ENCODE measurements around the gene AP5S1. TPM values are rescaled to one million over a fixed set of nuclear protein-coding genes. Genes with fewer than 3 reads are reported as not detected.

AP5S1 gene
- total and polyA plus RNA-seq, 7 donors: 11.0 to 25.2 (median 12.2) TPM

- Histone ChIP-seq H3K27me3 (ENCODE audit: insufficient read depth in 3 of 3, low read length in 2 of 3) (no peaks in the 10 kb centered on the region), H3K9me3 (no peaks in the 10 kb centered on the region), H3K36me3 (ENCODE audit: insufficient read depth in 1 of 2, low read depth in 1 of 2) (peaks cover 3 to 95% of the 10 kb centered on the region in 2 donors), H3K4me1 (no peaks in the 10 kb centered on the region), H3K4me3 (no peak overlapping the region), H3K27ac (no peak overlapping the region)
- no peak for TF ChIP-seq CTCF (IDR thresholded peaks at IDR 0.05)
- no peak for DNase-seq
- 63 to 73% (median 68%) methylated on average over 3 of the region's 3 CpGs for WGBS, 3 donors
- intact Hi-C loops (cut with DNase I): no loop called here
- no peak for ATAC-seq
Measured at GRCh38 chr20:3866464-3866863, 46.1 kb downstream of the AP5S1 start.

- Histone ChIP-seq H3K4me1 (no peaks in the 10 kb centered on the region), H3K9me3 (no peaks in the 10 kb centered on the region), H3K27ac (no peak overlapping the region), H3K4me3 (no peak overlapping the region), H3K36me3 (ENCODE audit: insufficient read depth in 1 of 2, low read depth in 1 of 2) (peaks cover 3 to 91% of the 10 kb centered on the region in 2 donors), H3K27me3 (ENCODE audit: insufficient read depth in 3 of 3, low read length in 2 of 3) (no peaks in the 10 kb centered on the region)
- TF ChIP-seq CTCF (IDR thresholded peaks at IDR 0.05): no peak
- no peak for DNase-seq
- 72 to 74% (median 74%) methylated on average over 2 of the region's 2 CpGs for WGBS, 3 donors
- intact Hi-C loops (cut with DNase I): no loop called here
- no peak for ATAC-seq
Measured at GRCh38 chr20:3867802-3868201, 47.5 kb downstream of the AP5S1 start.

GRCh38 chr20:3869839-3870634, 49.7 kb downstream of the AP5S1 start:
- Histone ChIP-seq H3K4me3 (no peak overlapping the region), H3K4me1 (peaks cover 5% of the 10 kb centered on the region), H3K36me3 (ENCODE audit: insufficient read depth in 1 of 2, low read depth in 1 of 2) (peaks cover 0 to 88% of the 10 kb centered on the region in 2 donors), H3K27ac (no peak overlapping the region), H3K27me3 (ENCODE audit: insufficient read depth in 3 of 3, low read length in 2 of 3) (no peaks in the 10 kb centered on the region), H3K9me3 (no peaks in the 10 kb centered on the region)
- ATAC-seq (no peak), DNase-seq (no peak)
- 89 to 94% (median 93%) methylated on average over 10 of the region's 10 CpGs for WGBS, 3 donors
- no peak for TF ChIP-seq CTCF (IDR thresholded peaks at IDR 0.05)
- intact Hi-C loops (cut with DNase I): no loop called here

DNA sequence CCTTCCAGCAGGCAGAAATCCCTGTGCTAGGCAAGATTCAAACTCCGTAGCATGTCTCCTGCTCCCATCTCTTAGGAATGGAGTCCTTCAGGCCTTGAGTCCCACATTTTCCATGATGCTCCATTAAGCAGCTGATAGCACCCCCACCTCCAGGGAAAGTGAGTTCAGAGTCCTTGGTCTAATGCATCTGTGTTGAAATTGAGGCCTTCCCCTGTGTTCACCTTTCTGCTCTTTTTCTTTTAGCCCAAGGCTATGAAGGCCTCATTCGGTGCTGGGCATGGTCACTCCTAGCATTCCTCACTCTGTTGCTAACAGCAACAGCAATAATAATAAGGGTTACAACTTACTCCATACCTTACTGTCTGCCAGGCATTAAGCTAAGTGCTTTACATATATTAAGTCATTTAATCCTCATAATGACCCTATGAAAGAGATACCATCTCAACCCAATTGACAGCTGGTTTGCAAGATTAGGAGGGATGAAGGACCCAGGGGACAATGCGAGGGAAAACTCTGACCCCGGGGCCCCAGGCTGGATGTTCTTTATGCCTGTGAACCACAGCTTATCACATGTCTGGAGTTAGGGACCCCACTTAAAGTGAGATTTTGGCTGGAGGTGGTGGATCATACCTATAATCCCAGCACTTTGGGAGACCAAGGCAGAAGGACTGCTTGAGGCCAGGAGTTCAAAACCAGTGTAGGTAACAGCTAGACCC, 51.4 kb downstream of the AP5S1 start:
- H3K4me3 ChIP-seq: no peak overlapping the region
- no peaks in the 10 kb centered on the region for H3K9me3 ChIP-seq
- intact Hi-C loops (cut with DNase I): no loop called here
- no peaks in the 10 kb centered on the region for H3K27me3 ChIP-seq (ENCODE audit: insufficient read depth in 3 of 3, low read length in 2 of 3)
- H3K27ac ChIP-seq: no peak overlapping the region
- H3K4me1 ChIP-seq: peaks cover 5% of the 10 kb centered on the region
- DNase-seq (no peak), ATAC-seq (no peak)
- 85 to 90% (median 86%) methylated on average over 4 of the region's 4 CpGs for WGBS, 3 donors
- H3K36me3 ChIP-seq (ENCODE audit: insufficient read depth in 1 of 2, low read depth in 1 of 2): peaks cover 0 to 78% of the 10 kb centered on the region in 2 donors
- no peak for TF ChIP-seq CTCF (IDR thresholded peaks at IDR 0.05)

Measured in psoas muscle (tissue), 8 donors.